Suppressor macrophage treated with lipopolysaccharide for 1 hour (primary cell): ENCODE results near the gene ARL4A.

ENCODE experiments used
- DNase-seq, 3 donors: peaks; one replicate each; pipeline ENCODE4 v3.0.0-alpha.2; 2020 to 2022

Gene ARL4A

DNA sequence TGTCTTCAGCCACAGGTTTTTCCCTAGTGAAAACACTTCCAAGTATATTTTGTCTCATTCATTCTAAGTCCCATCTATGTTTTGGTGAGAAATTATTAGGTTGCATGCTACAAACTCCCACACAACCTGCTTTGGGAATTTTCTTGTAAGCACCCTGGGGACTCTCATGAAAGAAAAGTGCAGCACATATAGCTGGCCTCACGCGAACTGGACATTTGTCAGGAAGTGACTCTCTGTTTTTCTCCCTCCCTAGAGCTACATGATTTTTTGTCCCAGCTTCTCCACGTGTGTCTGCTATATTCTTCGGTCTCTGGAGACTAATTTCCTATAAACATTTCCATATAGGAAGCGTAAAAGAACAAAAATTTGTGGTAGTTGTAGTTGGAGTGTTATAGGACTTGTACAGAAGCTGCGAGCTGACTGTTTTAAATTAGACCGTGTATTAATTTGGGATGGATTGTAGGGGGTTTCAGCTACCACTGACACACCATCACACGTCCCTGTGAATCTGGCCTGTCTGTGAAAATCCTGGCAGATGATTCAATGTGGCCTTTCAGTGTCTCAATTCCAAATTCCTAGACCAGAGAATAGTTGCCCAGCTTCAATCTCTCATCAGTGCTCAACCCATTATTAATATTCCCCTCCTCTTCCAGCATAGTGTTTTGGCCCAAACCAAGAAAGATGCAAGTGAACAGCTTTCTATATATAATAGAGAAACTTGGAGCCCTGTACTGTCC is 40.2 kb downstream of the ARL4A start:
- peak; percentile 24 to 47 (median 39) for DNase-seq

DNA sequence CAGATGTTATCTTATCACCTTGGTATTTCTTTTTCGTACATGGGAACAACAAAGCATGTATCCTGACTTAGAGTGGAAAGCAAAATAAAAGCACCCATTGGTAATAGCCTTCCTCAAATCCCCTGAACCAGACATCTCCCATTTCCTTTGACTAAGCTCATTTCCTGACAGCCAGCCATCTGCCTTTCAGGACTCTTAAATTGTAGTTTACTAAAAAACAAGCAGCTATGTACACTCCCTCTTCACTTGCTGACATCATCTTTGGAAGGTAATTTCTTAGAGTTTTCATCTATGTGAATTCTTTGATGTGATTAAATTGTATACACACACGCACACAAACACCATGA is 40.7 kb downstream of the ARL4A start:
- DNase-seq: no peak

DNA sequence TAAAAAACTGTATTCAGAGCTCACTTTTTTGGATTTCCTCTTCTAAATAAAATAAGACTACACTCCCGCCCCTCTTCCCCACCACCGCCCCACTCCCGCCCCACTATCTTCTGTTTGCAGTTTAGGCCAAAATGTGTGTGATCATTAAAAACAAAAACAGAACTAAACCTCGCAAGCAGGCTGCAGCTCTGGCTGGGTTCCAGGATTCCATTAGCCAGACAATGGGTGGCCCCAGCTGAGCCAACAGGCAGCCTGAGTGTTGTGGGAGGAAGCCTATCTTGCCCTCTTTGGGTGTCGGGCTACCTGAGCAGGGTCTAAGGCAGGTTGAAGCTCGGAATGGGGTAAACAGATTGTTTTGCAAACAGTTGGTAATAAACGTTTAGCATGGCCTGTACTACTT is 41.7 kb downstream of the ARL4A start:
- peak; percentile 46 to 63 (median 57) for DNase-seq

DNA sequence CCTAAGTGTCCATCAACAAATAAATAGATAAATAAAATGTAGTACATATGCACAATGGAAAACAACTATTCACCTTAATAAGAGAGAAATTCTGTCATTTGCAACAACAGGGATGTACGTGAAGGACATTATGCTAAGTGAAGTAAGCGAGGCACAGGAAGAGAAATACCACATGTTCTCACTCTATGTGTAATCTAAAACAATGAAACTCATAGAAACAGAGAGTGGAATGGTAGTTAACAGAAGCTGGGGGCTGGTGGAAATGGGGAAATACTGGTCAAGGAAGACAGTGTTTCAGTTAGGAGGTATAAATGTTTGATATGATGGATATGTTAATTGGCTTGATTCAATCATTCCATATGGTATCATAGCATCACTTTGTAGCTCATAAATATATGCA is 43.1 kb downstream of the ARL4A start:
- no peak for DNase-seq

DNA sequence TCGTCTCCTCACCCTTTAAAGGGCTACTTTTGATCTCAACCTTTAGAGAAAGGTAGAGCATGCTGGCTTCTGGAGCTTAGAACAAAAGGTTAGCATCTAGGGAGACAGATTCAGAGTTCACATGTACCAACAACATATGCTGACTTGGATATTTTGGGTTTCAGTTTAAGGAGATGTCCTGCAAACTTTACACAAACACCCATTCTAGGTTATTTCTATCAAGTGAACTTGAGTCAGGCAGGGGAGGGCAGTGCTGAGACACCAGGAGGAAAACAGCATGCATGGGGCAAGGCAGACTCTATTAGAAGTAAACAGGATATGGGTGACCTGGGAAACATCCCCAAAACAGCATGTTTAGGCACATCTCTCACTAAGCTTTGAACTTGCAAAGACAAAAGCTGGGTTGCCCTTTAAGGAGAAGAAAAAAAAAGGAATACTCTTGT is 43.8 kb downstream of the ARL4A start:
- DNase-seq: no peak

DNA sequence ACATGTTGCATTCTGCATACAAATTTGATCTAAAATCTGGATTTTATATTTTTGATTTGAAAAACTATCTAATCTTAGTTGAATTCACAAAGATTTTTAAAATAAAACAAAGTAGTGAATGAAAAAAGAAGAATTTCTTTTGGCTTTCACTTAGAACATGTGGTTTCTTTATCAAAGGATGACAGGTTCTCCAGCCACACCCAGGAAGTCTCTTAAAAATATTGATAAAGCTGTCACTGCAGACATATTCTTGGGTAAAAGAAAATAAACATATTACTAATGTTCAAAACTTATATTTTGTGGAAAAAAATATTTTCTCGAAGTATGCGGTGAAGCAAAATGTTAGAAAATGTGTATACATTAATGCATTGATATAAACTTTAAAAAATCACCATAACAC is 44.3 kb downstream of the ARL4A start:
- no peak for DNase-seq

DNA sequence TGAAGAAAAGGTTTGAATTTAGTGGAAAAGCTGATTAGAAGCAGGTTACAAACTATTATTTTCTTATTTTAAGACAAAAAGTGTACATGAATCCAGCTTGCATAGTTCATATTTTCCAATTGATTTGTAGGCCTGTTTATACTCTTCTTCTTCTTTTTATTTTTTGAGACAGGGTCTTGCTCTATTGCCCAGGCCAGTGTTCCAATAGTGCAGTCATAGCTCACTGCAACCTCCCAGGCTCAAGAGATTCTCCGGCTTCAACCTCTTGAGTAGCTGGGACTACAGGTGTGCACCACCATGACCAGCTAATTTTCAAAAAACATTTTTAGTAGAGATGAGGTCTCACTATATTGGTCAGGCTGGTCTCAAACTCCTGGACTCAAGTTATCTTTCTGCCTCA is 45.0 kb downstream of the ARL4A start:
- no peak for DNase-seq

DNA sequence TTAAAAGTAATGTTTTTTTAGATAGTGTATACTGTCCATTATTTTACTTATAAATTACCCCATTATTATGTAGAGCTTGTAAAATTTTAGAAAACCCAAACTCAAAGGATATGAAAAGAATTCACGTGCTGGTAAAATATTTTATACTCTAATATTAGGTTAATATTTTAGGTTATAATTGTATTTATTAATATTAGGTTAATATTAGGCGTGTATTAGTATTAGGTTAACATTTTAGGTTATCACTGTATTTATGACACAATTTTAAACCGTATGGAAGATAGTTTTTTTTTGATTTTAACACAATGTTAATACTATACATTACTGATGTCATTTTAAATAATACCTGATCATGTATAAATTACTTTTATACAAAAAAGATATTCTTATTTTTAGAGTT is 48.5 kb downstream of the ARL4A start:
- DNase-seq: no peak

DNA sequence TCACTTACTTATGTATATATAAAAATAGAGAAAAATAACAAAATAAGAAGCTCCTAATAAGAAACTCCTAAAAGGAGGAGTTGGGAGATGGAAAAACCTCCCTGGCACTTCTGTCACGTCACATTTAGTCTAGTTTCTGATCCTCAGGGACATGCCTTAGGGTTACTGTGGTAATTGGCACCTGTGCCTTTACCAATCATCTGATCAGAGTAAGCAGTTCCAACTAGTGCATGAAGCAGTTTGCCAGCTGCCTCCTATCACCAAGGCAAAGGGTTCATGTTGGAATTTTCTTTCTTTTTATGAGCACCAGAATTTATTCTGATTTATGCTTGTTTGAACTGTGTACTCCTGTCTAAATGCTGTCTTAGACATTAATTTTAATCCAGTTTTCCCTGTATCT is 49.9 kb downstream of the ARL4A start:
- DNase-seq: no peak

DNA sequence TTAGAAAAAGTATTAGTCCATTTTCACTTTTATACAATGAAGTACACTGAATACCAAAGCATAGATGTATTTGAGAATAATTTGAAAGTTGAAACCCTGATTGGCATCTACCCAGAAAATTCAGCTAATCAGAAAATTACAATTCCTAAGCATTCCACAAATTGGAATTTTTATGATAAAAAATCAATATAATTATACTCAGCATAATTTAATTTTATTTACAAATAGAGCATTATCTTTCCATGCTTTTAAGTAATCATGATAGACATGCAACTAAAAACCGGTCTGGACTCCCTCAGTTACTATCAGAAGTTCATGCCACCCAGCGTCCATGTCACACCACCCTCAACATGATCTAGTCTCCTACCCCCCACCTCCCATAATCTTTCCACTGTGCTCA is 50.4 kb downstream of the ARL4A start:
- DNase-seq: no peak

DNA sequence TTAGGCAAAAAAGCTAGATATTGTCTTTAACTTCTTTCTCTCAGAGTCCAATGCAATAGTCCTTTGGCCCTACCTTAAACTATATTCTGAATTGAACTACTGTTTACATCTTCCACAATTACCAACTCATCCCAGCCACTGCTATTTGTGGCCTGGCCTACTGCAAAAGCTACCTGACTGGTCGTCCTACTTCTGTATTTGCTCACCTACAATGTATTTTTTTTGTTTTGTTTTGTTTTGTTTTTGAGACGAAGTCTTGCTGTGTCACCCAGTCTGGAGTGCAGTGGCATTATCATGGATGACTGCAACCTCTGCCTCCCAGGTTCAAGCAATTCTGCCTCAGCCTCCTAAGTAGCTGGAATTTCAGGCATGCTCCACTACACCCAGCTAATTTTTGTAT is 51.2 kb downstream of the ARL4A start:
- DNase-seq: no peak
